CD14-positive monocyte (primary cell): ENCODE measurements around the gene DLK1. TPM values are rescaled to one million over a fixed set of nuclear protein-coding genes. Genes with fewer than 3 reads are reported as not detected.
A peak's percentile ranks its signal among the peaks of the same experiment; 100 is the strongest.

Experiments
- DNase-seq, 3 donors: peaks; one replicate each; pipeline ENCODE4 v3.0.0-alpha.2; 2011 to 2022
- H2AFZ ChIP-seq: 2 replicates; pipeline ENCODE4 v1.6.0; 2012; ENCODE audit warnings: mild to moderate bottlenecking, low read depth, low read length, inconsistent platforms; ENCODE audit not compliant: insufficient read depth, poor library complexity, severe bottlenecking
- H3K27ac ChIP-seq, 2 donors: 1 replicate in 1 of 2; 2 replicates in 1 of 2; pipeline ENCODE4 v1.5.1; 2012 to 2013; ENCODE audit warnings: low read length in 2 of 2, control low read depth in 1 of 2, inconsistent platforms in 1 of 2, low read depth in 1 of 2, mild to moderate bottlenecking in 1 of 2
- H3K27me3 ChIP-seq, 2 donors: one replicate each; pipeline versions ENCODE4 v1.6.0 to v1.6.1; 2011 to 2013; ENCODE audit warnings: low read length in 2 of 2; ENCODE audit not compliant: control insufficient read depth in 2 of 2, insufficient read depth in 2 of 2
- H3K36me3 ChIP-seq, 2 donors: replicated peaks in 1 of 2; 1 replicate in 1 of 2; 2 replicates in 1 of 2; pipeline versions ENCODE4 v1.5.1 to v1.6.1; 2012 to 2013; ENCODE audit warnings: low read length in 2 of 2, control low read depth in 1 of 2, inconsistent platforms in 1 of 2, mild to moderate bottlenecking in 1 of 2; ENCODE audit not compliant: insufficient read depth in 2 of 2, control insufficient read depth in 1 of 2
- H3K4me1 ChIP-seq, 2 donors: 1 replicate in 1 of 2; 2 replicates in 1 of 2; pipeline versions ENCODE4 v1.5.1 to v1.6.1; 2012 to 2013; ENCODE audit warnings: low read length in 2 of 2, control low read depth in 1 of 2, inconsistent platforms in 1 of 2, mild to moderate bottlenecking in 1 of 2, moderate library complexity in 1 of 2; ENCODE audit not compliant: insufficient read depth in 2 of 2, control insufficient read depth in 1 of 2
- H3K4me2 ChIP-seq: replicated peaks from 2 replicates; pipeline ENCODE3; 2012; ENCODE audit warnings: low read length, moderate library complexity, mild to moderate bottlenecking; ENCODE audit not compliant: poor library complexity, severe bottlenecking; ENCODE audit errors: extremely low read depth
- H3K4me3 ChIP-seq, 3 experiments: fragments of 200-600 bp in 1 of 3; sonication (generic) in 1 of 3; replicated peaks in 1 of 3; 1 replicate in 2 of 3; 2 replicates in 1 of 3; pipeline ENCODE4 v1.5.1; 2011 to 2013; ENCODE audit warnings: low read length in 3 of 3, mild to moderate bottlenecking in 3 of 3, control low read depth in 2 of 3, low read depth in 2 of 3, inconsistent platforms in 1 of 3, moderate library complexity in 1 of 3
- H3K79me2 ChIP-seq: 2 replicates; pipeline ENCODE4 v1.6.0; 2012; ENCODE audit warnings: mild to moderate bottlenecking, control low read depth, inconsistent platforms, low read length, moderate library complexity; ENCODE audit not compliant: insufficient read depth
- H3K9ac ChIP-seq: 2 replicates; pipeline ENCODE4 v1.6.0; 2017; ENCODE audit warnings: low read length, mild to moderate bottlenecking; ENCODE audit not compliant: insufficient read depth, poor library complexity, severe bottlenecking
- H3K9me3 ChIP-seq, 2 donors: replicated peaks in 1 of 2; 1 replicate in 1 of 2; 2 replicates in 1 of 2; pipeline versions ENCODE4 v1.5.1 to v1.6.1; 2012 to 2013; ENCODE audit warnings: low read length in 2 of 2, control low read depth in 1 of 2; ENCODE audit not compliant: control insufficient read depth in 1 of 2, insufficient read depth in 1 of 2
- H4K20me1 ChIP-seq: 2 replicates; pipeline ENCODE4 v1.6.0; 2012; ENCODE audit warnings: mild to moderate bottlenecking, low read length, control low read depth, moderate library complexity; ENCODE audit not compliant: insufficient read depth
- H3K27ac Mint-ChIP-seq, 7 donors: one replicate each; pipeline ENCODE4 v1.8.0; 2020; ENCODE audit warnings: mild to moderate bottlenecking in 7 of 7, mixed read lengths in 7 of 7, moderate library complexity in 6 of 7, inconsistent platforms in 2 of 7
- H3K27me3 Mint-ChIP-seq, 3 donors: one replicate each; pipeline ENCODE4 v1.8.0; 2021 to 2022; ENCODE audit warnings: low read depth in 3 of 3, mild to moderate bottlenecking in 3 of 3, mixed read lengths in 3 of 3, moderate library complexity in 3 of 3, inconsistent platforms in 1 of 3
- H3K36me3 Mint-ChIP-seq, 2 donors: one replicate each; pipeline ENCODE4 v1.8.0; 2020; ENCODE audit warnings: mixed read lengths in 2 of 2, inconsistent platforms in 1 of 2, mild to moderate bottlenecking in 1 of 2
- H3K4me1 Mint-ChIP-seq: one replicate; pipeline ENCODE4 v1.8.0; 2020; ENCODE audit warnings: mild to moderate bottlenecking, mixed read lengths
- H3K4me3 Mint-ChIP-seq, 2 donors: one replicate each; pipeline ENCODE4 v1.8.0; 2020; ENCODE audit warnings: mild to moderate bottlenecking in 2 of 2, mixed read lengths in 2 of 2, moderate library complexity in 1 of 2
- H3K9me3 Mint-ChIP-seq, 7 donors: one replicate each; pipeline ENCODE4 v1.8.0; 2020 to 2022; ENCODE audit warnings: mixed read lengths in 7 of 7, mild to moderate bottlenecking in 6 of 7, moderate library complexity in 6 of 7, inconsistent platforms in 2 of 7
- CTCF ChIP-seq: fragments of 200-600 bp; IDR thresholded peaks from one replicate; pipeline ENCODE4 v1.8.0; 2022; ENCODE audit warnings: antibody characterized with exemption, mild to moderate bottlenecking
- whole genome bisulfite sequencing: methylation state at CpG from one replicate; pipeline ENCODE4 v1.1.5; 2013; ENCODE audit warnings: missing lambda C conversion rate; ENCODE audit not compliant: insufficient coverage; 5-methylcytosine and 5-hydroxymethylcytosine counted together
- intact Hi-C, 2 donors: fragments of 100-400 bp; cut with micrococcal nuclease; formaldehyde crosslinking; loops; one replicate each; pipeline versions ENCODE4 v1.15.0 to v1.15.1; 2023
- polyA plus RNA-seq, 3 donors: library from polyadenylated mRNA; depleted of rRNA in 1 of 3; unstranded in 2 of 3; stranded (reverse) in 1 of 3; fragments of 300-500 nt in 2 of 3; fragments of >200 nt in 1 of 3; fragmentation: Illumina TruSeq in 2 of 3; gene quantifications; 1 replicate in 2 of 3; 2 replicates in 1 of 3; pipeline ENCODE4 v1.2.3, GENCODE V29; 2012 to 2021

DLK1 gene
- polyA plus RNA-seq, 3 donors, result 0.04 TPM; not detected in 2

- no peaks in the 10 kb centered on the region for H3K36me3 ChIP-seq
- no peaks in the 10 kb centered on the region for H3K27me3 ChIP-seq
- no peak for DNase-seq
- H2AFZ ChIP-seq, result no peak overlapping the region
- no peaks in the 10 kb centered on the region for H3K79me2 ChIP-seq
- H3K9ac ChIP-seq, result no peak overlapping the region
- WGBS, result 77% methylated on average over 8 of the region's 11 CpGs
- Mint-ChIP-seq H3K36me3 (no peaks in the 10 kb centered on the region), H3K9me3 (peaks cover 0 to 2% (median 0%) of the 10 kb centered on the region in 7 donors), H3K4me3 (no peak overlapping the region), H3K4me1 (peaks cover 18% of the 10 kb centered on the region), H3K27me3 (peaks cover 3 to 8% (median 5%) of the 10 kb centered on the region in 3 donors), H3K27ac (no peak overlapping the region)
- no peaks in the 10 kb centered on the region for H4K20me1 ChIP-seq
- intact Hi-C loops, result no loop called here
- no peak overlapping the region for H3K4me2 ChIP-seq
- H3K9me3 ChIP-seq, result no peaks in the 10 kb centered on the region
- H3K4me1 ChIP-seq, result peaks cover 13 to 19% of the 10 kb centered on the region in 2 donors
- no peak overlapping the region for H3K4me3 ChIP-seq
- TF ChIP-seq CTCF, result no peak
- no peak overlapping the region for H3K27ac ChIP-seq
Observed at GRCh38 chr14:100696590-100696989, 30.1 kb upstream of the DLK1 start.

- DNase-seq, result no peak
- H4K20me1 ChIP-seq, result no peaks in the 10 kb centered on the region
- no peaks in the 10 kb centered on the region for H3K9me3 ChIP-seq
- H3K4me3 ChIP-seq, result no peak overlapping the region
- H3K4me3 Mint-ChIP-seq, result no peak overlapping the region
- peaks cover 0 to 2% (median 0%) of the 10 kb centered on the region in 7 donors for H3K9me3 Mint-ChIP-seq
- no peaks in the 10 kb centered on the region for H3K36me3 ChIP-seq
- H3K4me2 ChIP-seq, result no peak overlapping the region
- no peaks in the 10 kb centered on the region for H3K36me3 Mint-ChIP-seq
- peaks cover 2 to 5% (median 4%) of the 10 kb centered on the region in 3 donors for H3K27me3 Mint-ChIP-seq
- intact Hi-C loops, result no loop called here
- 53% methylated on average over 7 of the region's 10 CpGs for WGBS
- peak overlapping the region; percentile 18 for H3K9ac ChIP-seq
- no peak for TF ChIP-seq CTCF
- H3K4me1 ChIP-seq, result peaks cover 13 to 19% of the 10 kb centered on the region in 2 donors
- no peak overlapping the region for H2AFZ ChIP-seq
- no peaks in the 10 kb centered on the region for H3K27me3 ChIP-seq
- no peak overlapping the region for H3K27ac ChIP-seq
- H3K79me2 ChIP-seq, result no peaks in the 10 kb centered on the region
- H3K4me1 Mint-ChIP-seq, result peaks cover 15% of the 10 kb centered on the region
- H3K27ac Mint-ChIP-seq, result no peak overlapping the region
Observed at GRCh38 chr14:100698066-100698465, 28.6 kb upstream of the DLK1 start.
